NCI-H1048 (cell line): ENCODE data around the gene TOX2.

Source experiments
- DNase-seq: peaks from one replicate; lab custom pipeline; 2025; lab: John Stamatoyannopoulos, UW

TOX2 gene

DNA sequence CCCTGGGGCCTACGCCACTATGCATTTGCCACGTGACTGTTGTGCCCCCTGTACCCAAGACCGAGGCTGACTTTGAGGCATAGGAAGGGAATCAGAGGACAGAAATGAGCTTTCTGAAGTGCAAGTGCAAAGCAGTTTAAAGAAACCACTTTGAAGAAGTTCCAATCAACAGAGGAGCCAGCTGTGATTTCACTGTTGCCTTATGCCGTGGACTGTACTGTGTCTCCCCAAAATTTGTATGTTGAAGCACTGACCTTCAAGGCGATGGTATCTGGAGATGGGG, 161.2 kb downstream of the TOX2 start:
- no peak for DNase-seq

DNA sequence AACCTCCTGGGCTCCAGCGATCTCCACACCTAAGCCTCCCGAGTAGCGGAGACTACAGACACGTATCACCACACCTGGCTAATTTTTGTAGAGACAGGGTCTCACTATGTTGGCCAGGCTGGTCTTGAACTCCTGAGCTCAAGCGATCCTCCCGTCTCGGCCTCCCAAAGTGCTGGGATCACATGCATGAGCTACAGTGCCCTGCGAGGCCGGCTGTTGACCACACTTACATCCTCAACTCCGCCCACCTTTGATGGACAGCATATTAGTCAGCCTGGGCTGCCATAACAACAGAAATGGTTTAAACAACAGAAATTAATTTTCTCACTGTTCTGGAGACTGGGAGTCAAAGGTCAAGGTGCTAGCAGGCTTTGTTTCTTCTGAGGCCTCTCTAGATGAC, 164.6 kb downstream of the TOX2 start:
- DNase-seq = no peak

DNA sequence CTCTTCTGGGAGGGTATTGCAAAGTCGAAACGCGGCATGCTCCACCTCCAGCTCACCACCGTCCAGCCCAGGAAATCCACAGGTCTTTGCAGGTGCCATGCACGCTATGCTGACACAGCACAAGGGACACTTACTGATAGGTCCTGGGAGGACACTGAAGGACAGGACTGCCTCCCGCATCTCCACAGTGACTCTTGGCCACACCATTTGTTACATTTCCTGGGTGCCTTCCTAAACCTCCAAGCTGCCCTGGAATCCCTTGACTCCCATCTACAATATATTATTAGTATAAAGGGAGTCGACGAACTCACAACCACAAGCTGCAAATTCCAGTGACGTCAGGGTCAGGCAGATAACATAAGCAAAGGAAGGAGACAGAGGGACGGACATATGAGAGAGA, 165.4 kb downstream of the TOX2 start:
- DNase-seq = no peak

DNA sequence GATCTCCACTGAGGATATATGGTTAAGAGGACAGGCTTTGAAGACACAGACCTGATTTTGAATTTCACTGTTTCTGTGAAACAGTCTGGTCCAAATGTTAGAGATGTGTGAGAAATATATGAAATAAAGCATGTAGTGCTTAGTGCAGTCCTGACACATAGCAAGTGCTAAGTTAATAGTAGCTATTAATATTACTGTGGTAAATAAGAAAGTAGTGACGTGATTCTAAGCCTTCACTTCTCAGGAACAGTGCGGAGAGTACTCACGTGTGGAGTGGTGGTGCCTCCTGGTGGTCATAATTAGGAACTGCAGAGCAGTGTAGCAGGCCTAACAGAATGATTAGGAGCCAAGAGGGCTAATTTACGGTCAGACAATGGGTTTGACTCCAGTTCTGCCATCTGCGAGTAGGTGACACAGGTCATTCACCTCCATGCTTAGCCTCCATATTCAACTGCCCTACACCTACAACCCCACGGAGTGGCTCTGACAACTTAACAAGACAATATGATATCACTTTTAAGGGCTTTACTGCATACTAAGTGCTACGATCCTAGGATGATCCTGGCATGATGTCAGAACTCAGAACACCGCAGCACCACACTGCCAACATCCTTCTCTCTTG, 166.1 kb downstream of the TOX2 start:
- DNase-seq = no peak

DNA sequence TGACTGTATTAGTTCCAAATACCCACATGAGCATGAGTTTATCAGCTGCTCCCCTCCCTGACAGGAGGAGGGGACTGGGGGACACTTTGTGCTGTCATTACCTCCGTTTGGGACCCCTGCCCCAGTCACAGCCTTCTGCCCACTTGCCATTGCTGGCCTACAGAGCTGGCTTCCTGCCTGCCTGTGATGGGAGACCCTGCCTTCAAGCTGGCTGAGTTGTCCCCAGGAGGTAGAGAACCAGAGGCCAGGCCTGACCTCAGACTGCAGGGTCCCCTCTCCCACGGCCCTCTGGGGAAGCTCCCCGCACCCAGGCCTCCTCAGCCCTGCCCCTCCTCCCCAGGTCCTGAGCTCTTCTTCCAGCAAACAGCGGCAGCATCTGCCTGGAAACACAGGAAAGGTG, 166.8 kb downstream of the TOX2 start:
- no peak for DNase-seq

DNA sequence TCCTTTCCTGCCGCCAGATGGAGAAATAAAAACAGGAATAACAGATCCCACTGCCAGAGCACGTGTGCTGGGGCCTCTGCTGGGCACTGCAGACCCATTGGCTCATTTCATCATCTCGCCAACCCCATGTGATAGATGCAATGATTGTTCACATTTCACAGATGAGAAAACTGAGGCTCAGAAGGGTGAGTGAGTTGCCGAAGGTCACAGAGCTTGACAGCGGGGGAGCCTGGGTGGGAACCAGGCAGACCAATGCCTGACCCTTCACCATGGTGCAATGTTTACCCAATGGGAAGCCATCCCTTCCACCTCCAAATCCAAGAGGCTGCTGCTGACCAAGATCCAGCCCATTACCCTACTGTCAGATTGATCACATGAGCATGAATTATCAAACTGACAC, 167.2 kb downstream of the TOX2 start:
- no peak for DNase-seq

DNA sequence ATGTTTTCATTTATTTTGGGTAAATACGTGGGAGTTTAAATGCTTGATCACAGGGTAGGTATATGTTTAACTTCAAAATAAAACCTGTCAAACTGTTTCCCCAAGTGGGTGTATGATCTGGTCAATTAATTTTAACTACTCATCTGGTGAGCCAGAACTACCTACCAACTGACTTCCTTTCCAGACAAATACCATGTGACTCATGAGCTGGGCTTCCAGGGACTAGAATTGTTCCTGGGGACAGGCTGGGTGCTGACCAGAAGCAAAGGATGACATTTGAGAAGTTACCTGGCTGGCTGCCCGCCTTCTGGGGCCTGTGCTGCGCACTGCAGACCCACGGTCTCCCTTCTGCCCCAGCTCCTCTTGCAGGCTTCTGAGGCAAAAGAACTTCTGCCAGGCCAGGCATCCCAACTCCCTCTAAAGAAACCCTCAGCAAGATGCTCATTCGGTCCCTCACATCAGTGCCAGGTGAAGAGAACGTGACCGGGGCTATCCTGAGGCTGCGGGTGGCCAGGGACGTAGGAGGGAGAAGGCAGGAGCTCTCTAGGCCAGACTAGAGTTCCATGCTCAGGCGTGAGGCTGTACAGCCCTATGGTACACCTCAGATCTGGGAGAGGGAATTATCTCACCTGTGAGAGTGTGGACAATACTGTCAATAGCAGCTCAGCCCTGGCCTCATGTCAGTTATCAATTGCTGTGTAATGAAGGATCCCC, 168.7 kb downstream of the TOX2 start:
- DNase-seq = no peak

DNA sequence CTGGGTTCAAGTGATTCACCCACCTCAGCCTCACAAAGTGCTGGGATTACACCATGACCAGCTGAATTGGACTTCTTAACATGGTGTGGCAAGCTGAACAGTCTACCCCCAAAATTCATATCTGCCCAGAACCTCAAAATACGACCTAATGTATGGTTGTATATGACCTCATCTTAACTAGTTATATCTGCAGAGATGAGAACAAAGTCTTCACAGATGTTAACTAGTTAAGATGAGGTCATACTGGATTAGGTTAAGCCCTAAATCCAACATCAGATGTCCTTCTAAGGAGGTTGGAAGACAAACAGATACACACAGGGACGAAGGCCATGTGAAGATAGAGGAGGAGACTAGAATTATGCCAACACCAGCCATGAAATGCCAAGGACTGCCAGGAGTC, 169.8 kb downstream of the TOX2 start:
- DNase-seq = no peak

DNA sequence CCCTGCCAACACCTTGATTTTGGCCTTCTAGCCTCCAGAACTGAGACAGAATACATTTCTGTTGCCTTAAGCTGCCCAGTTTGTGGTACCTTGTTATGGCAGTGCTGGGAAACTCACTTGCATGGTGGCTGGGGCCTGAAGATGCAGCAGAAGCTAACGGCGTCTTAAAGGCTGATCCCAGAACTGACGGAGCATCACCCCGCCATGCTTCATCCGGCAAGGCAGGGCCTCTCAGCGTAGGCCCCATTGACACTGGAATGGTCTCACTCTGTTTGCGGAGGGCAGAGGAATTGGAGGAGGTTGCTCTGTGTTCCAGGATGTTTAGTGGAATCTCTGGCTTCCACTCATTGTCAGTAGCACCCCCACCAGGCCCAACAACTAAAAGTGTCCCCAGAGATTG, 170.2 kb downstream of the TOX2 start:
- no peak for DNase-seq

DNA sequence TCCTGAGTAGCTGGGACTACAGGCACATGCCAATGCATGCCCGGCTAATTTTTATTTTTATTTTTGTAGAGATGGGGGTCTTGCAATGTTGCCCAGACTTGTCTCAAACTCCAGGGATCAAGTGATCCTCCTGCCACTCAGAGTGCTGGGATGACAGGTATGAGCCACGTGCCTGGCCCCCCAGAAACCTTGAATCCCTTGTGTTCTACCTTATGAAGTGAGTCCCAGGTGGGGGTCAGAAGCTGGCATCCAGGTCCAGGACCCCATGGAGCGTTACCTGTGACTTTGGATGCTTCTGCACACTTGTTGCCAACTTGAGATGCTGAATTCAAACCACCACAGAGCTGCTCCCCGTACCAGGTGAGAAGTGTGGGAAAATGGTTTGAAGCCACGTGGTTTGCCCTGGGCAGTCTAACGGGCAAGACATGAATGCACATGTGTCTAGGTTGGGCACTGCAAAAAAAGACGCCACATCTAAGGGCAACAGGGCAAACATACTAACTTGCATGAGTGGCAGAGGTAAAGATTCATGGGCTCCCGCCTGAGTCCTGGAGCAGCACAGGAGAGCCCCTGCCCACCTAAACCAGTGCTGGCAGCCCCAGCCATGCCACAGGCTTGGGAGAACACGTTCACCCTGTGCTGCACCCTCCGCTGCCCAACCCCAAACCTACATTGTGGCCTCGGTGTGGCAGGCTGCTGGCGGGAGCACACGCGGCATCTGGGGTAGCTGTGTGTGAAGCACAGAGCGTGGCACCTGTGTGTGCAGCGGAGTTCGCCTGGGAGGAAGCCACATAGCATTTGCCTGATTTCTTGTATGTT, 171.2 kb downstream of the TOX2 start:
- no peak for DNase-seq

DNA sequence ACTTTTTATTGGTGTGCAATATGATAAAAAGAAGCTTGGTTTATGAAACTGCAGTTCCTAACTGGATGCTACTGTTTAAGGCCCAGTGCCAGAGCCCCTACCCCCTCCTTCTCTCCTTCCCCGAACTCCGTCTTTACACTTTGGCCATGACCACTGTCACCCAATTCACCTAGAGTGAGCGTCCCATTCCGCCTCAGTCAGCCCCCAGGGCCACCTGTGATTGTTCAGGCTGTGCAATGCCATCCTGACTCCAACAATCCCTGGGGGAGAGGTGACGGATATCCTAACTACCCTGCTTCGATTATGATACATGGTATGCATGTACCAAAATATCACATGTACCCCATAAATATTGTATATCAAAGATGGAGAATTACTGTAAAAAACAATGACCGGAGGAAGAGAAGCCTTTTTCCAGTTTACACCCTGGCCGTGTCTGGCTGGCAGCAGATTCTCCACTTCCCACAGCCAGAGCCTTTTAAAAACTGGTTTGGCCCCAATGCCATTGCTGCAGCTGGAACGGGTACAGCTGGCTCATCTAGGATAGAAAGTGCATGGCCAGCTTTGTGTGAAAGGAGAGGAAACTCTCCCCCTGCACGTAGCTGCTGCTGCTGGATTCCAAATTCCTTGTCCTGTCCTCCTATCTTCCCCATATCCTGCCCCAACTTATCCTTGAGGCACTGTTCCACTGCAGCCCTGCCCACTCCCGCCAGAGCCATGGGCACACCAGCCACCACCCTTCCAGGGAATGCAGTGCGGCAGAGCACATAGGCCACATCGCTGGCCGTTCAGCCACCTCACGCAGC, 172.6 kb downstream of the TOX2 start:
- DNase-seq = no peak

DNA sequence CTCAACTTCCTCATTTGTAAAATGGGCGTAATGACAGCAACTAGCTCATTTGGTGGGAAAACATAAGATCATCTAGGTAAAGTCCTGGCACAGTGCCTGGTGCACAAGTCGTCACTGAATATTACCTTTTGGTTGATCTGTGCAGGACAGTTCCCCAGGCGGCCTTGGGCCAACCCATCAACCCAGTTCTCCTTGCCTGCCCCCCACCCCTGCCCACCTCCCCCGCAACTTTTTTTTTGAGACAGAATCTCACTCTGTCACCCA, 173.1 kb downstream of the TOX2 start:
- DNase-seq = no peak

DNA sequence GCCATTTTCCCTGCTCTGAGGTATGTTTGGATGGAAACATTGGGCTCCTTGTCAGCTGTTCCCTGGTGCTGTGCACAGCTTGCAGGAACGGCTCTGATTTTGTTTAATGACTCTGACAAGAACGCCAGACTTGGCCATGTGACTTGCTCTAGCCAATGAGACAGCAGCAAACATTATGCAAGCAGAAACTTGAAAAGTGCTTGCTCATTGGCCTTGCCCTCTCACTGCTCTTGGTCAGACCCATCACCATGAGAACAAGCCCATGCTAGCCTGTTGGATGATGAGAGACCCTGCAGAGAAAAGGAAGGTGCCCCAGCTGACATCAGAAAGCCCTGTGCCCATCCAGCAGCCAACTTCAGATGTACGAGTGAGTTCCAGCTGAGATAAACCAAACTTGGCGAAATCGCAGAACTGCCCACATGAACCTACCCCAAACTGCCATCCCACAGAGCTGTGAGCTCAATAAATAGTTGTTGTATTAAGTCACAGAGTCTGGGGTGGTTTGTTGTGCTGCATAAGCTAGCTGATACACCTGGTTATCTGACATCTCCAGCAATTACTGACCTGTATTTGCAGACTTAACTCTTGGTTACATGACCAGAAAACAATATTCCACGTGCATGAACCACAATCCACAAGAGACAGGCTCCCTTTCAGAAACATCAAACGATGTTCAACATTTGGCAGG, 175.5 kb downstream of the TOX2 start:
- DNase-seq = no peak

DNA sequence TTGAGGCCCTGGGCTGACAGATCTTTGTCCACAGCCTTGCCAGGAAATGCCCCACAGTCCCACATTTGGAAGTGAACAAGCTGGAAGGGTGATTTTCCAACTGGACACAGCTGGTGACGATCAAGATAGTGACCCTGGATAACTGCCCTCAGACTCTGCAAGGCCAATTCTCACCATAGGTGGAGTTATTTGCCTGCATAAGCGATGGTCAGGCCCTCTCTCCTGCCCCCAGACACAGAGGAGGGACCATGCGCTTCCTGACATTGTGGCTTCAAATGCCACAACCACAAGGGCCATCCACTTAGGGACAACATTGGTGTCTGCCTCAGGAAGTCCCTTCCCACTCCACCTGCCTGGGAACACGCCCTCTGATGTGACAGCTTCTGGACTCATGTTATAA, 176.4 kb downstream of the TOX2 start:
- DNase-seq = no peak

DNA sequence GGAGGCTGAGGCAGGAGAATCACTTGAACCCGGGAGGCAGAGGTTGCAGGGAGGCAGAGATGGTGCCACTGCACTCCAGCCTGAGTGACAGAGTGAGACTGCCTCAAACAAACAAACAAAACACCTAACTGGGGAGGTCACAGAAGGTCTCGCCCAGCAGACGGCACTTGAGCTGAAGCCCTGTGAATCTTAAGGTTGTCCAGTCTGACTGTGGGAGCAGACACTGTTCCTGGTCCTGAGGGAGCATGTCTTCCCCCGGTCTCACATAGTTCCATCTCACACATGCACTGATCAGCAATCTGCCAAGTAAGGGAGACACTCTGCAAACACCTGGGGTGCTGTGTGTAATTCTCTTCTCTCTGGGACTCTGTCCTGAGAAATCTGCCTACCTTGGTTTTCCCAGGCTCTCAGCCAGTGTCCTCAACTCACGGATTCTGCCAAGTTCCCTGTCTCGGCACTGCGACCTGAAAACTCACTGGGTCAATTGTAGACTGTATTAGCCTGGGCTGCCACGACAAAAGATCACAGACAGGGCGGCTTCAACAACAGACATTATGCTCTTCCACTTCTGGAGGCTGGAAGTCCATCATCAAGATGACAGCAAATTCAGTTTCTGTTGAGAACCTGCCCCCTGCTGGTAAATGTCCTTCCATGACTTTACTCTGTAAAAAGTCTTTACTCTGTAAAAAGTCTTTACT, 178.0 kb downstream of the TOX2 start:
- no peak for DNase-seq

DNA sequence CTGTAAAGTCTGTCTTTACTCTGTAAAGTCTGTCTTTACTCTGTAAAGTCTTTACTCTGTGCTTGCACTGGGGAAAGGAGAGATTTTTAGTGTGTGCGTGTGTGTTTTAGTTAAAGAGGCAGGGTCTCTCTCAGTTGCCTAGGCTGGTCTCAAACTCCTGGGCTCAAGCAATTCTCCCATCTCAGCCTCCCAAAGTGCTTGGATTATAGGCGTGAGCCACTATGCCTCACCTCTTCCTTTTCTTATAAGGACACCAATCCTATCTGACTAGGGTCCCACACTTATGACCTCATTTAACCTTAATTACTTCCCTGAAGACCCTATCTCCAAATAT, 178.6 kb downstream of the TOX2 start:
- no peak for DNase-seq

DNA sequence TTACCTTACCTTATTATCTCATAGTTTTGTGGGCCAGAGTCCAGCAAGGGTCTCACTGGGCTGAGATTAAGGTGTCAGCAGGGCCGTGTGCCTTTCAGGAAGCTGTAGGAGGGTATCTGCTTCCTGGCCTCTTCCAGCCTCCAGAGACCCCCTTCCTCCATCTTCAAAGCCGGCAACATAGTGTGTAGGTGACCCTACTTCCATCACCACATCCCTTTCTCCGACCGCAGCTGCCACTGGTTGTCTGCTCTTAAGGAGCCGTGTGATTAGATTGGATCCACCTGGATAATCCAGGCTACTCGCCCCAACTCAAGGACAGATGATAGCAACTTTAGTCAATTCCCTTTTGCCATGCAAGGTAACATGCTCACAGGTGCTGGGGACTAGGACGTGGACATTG, 181.2 kb downstream of the TOX2 start:
- no peak for DNase-seq

DNA sequence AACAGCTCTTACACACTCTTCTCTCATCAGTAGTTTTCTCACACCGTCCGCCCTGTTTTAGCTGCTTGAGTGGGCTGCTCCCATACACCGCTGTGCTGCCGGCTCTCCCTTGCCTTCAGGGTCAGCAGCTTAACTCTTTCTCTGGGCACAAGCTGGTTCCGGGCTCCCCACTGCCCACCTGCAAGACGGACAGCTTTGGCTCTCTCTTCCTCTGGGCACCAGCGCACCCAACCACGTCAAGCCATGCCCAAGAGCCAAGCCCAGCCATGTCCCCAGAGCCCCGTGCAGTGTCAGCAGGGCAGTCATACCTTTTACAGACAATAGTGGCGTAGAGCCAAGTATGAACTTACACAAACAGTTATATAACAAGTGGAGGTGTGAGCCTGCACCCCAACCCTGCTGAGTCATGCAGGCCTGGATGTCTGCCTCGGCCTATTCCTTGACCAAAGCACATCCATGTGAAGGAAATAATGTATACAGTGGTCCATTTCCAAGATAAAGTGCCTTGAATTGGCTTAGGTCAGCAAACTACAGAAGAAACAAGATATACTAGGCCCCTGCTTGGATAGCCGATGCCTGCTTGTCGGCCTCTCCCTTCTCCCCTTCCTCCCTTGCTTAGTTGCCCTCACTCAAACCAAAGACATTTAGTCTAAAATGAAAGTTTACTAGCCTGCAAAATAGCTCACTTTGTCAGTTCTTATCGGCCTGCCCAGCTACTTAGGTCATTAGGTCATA, 183.0 kb downstream of the TOX2 start:
- no peak for DNase-seq

DNA sequence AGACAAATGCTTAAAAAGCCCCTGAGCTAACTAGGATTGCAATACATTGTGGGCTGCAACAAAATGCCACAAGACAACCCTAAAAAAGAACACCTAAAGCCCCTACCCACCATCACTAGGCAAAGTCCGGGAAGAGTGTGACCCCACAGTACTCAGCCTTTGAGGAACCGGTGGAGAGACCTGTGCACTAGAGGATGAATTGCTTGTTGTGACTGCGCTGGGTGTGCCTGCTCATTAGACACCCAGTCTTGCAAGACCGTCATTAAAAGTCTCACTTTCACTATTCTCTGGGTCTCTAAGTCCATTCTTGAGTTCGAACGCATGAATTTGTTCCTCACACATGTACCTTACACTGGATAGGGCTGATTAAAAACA, 183.6 kb downstream of the TOX2 start:
- DNase-seq = no peak

DNA sequence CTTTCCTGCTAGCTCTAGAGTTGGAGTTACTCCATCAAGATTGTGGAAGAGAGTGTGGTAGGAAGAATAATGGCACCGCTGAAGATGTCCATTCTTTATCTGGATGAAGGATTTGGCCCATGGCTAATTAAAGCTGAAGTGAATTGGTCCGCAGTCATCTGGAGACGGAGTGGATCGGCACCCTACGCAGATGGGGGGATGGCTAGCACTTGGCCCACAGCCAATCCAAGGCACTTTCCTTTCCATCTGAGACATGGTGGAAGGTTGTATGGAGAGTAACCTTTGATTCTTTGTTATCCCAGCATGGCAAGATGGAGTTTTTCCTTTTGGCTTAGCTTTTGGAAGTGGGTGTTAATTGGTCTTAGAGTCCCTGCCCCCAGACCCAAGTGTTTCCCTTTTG, 184.0 kb downstream of the TOX2 start:
- no peak for DNase-seq

DNA sequence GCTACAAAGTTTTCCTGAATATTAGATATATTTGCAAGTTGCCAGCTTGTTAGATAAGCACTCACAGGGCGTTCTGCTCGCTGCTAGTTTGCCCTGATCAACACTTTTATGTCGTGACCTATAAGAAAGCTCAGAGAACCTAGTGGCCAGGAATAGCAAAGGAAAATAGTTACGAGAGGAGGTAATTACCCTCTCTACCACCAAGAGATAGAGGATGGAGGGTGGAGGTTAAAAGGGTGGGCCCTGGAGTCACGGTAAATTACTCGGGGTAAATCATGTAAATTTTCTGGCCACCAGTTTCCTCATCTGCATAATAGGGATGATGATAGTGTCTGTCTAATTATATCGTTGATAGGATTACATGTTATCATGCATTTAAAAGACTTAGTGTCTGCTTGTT, 185.2 kb downstream of the TOX2 start:
- no peak for DNase-seq
